Measurements from ENCODE around the gene NOP56. TPM values are rescaled to one million over a fixed set of nuclear protein-coding genes. Genes with fewer than 3 reads are reported as not detected.

Gene NOP56
- total and polyA plus RNA-seq, 4 donors = 34.2 to 63.7 (median 46.5) TPM

GRCh38 chr20:2687514-2687913 lies 35.1 kb downstream of the NOP56 start:
- no peak overlapping the region for H3K27ac ChIP-seq (ENCODE audit: low read depth in 1 of 2, low read length in 2 of 2)
- peaks cover 0 to 7% (median 1%) of the 10 kb centered on the region in 4 donors for H3K27me3 ChIP-seq (ENCODE audit: control insufficient read depth in 4 of 4, insufficient read depth in 4 of 4, low read length in 3 of 4)
- H3K4me3 ChIP-seq (ENCODE audit: low read depth in 1 of 3, low read length in 3 of 3) = no peak overlapping the region
- no peaks in the 10 kb centered on the region for H3K9me3 ChIP-seq (ENCODE audit: control insufficient read depth in 4 of 4, low read length in 3 of 4)
- no peaks in the 10 kb centered on the region for H3K36me3 ChIP-seq (ENCODE audit: control insufficient read depth in 4 of 4, insufficient read depth in 3 of 4, low read depth in 1 of 4, low read length in 3 of 4)
- WGBS = 39% methylated on average over 6 of the region's 6 CpGs
- TF ChIP-seq ZBTB33 (IDR thresholded peaks at IDR 0.05) (no peak), GABPA (IDR thresholded peaks at IDR 0.05 in 1 of 2, conservative IDR thresholded peaks at IDR 0.05 in 1 of 2) (no peak), HNF4A (conservative IDR thresholded peaks at IDR 0.05) (no peak), EGR1 (IDR thresholded peaks at IDR 0.05; ENCODE audit: low read depth in 2 of 2) (no peak), JUND (IDR thresholded peaks at IDR 0.05) (no peak), FOXA2 (IDR thresholded peaks at IDR 0.05) (no peak), FOXA1 (IDR thresholded peaks at IDR 0.05) (no peak), SP1 (IDR thresholded peaks at IDR 0.05) (no peak), TAF1 (conservative IDR thresholded peaks at IDR 0.05) (no peak), YY1 (IDR thresholded peaks at IDR 0.05) (no peak), HNF4G (IDR thresholded peaks at IDR 0.05) (no peak), RAD21 (IDR thresholded peaks at IDR 0.05) (no peak), CTCF (IDR thresholded peaks at IDR 0.05; ENCODE audit: low read depth, low read length, missing input control) (no peak), NR2F2 (IDR thresholded peaks at IDR 0.05) (no peak), RXRA (IDR thresholded peaks at IDR 0.05) (no peak)
- no peak for DNase-seq (ENCODE audit: low spot score)
- H3K9ac ChIP-seq (ENCODE audit: low read depth in 1 of 2, low read length in 2 of 2) = no peak overlapping the region
- H3K4me1 ChIP-seq (ENCODE audit: control insufficient read depth in 4 of 4, insufficient read depth in 4 of 4, low read length in 3 of 4) = peaks cover 1 to 6% (median 5%) of the 10 kb centered on the region in 4 donors

- peak; percentile 58 for DNase-seq (ENCODE audit: low spot score)
- H3K9ac ChIP-seq (ENCODE audit: low read depth in 1 of 2, low read length in 2 of 2) = no peak overlapping the region
- H3K27me3 ChIP-seq (ENCODE audit: control insufficient read depth in 4 of 4, insufficient read depth in 4 of 4, low read length in 3 of 4) = peaks cover 0 to 7% (median 1%) of the 10 kb centered on the region in 4 donors
- H3K9me3 ChIP-seq (ENCODE audit: control insufficient read depth in 4 of 4, low read length in 3 of 4) = no peaks in the 10 kb centered on the region
- H3K36me3 ChIP-seq (ENCODE audit: control insufficient read depth in 4 of 4, insufficient read depth in 3 of 4, low read depth in 1 of 4, low read length in 3 of 4) = no peaks in the 10 kb centered on the region
- peaks cover 1 to 6% (median 5%) of the 10 kb centered on the region in 4 donors for H3K4me1 ChIP-seq (ENCODE audit: control insufficient read depth in 4 of 4, insufficient read depth in 4 of 4, low read length in 3 of 4)
- 19% methylated on average over 18 of the region's 18 CpGs for WGBS
- no peak overlapping the region for H3K4me3 ChIP-seq (ENCODE audit: low read depth in 1 of 3, low read length in 3 of 3)
- no peak overlapping the region for H3K27ac ChIP-seq (ENCODE audit: low read depth in 1 of 2, low read length in 2 of 2)
- TF ChIP-seq ATF3 (IDR thresholded peaks at IDR 0.05) (no peak), JUND (IDR thresholded peaks at IDR 0.05) (no peak), CTCF (IDR thresholded peaks at IDR 0.05; ENCODE audit: low read depth, low read length, missing input control) (peak; percentile 55), YY1 (IDR thresholded peaks at IDR 0.05) (no peak), HNF4G (IDR thresholded peaks at IDR 0.05) (no peak), FOXA2 (IDR thresholded peaks at IDR 0.05) (no peak), RXRA (IDR thresholded peaks at IDR 0.05) (no peak), RAD21 (IDR thresholded peaks at IDR 0.05) (peak; percentile 73 to 82), MAX (IDR thresholded peaks at IDR 0.05) (no peak), GABPA (IDR thresholded peaks at IDR 0.05 in 1 of 2, conservative IDR thresholded peaks at IDR 0.05 in 1 of 2) (no peak)
These were observed 35.7 kb downstream of the NOP56 start for GRCh38 chr20:2688041-2688591.
